Stimulated activated naive CD8-positive, alpha-beta T cell treated with anti-CD3 and anti-CD28 coated beads, Interleukin-15, amount 100 ng/mL, for 72 hours (primary cell): ENCODE results near the gene MICAL2.

Experiments
- ATAC-seq: fragments of 150-1000 bp; cut with Tn5 transposase; 2 replicates; pipeline ENCODE4 v1.10.0; 2021; ENCODE audit warnings: mild to moderate bottlenecking, moderate library complexity
- DNase-seq, 2 donors: peaks; one replicate each; pipeline ENCODE4 v3.0.0; 2021 to 2022
- H3K27ac Mint-ChIP-seq, 2 donors: one replicate each; pipeline ENCODE4 v1.8.0; 2022; ENCODE audit warnings: mild to moderate bottlenecking in 2 of 2, mixed read lengths in 2 of 2, moderate library complexity in 2 of 2
- H3K27me3 Mint-ChIP-seq: one replicate; pipeline ENCODE4 v1.8.0; 2022; ENCODE audit warnings: mixed read lengths
- H3K4me1 Mint-ChIP-seq: one replicate; pipeline ENCODE4 v1.8.0; 2022; ENCODE audit warnings: mild to moderate bottlenecking, mixed read lengths
- H3K4me3 Mint-ChIP-seq, 2 donors: one replicate each; pipeline ENCODE4 v1.8.0; 2022; ENCODE audit warnings: mild to moderate bottlenecking in 2 of 2, mixed read lengths in 2 of 2, moderate library complexity in 1 of 2
- H3K9me3 Mint-ChIP-seq, 2 donors: one replicate each; pipeline ENCODE4 v1.8.0; 2022; ENCODE audit warnings: mixed read lengths in 2 of 2

MICAL2 gene

GRCh38 chr11:12170501-12170900 is 60.1 kb downstream of the MICAL2 start:
- ATAC-seq (no peak), DNase-seq (no peak)
- Mint-ChIP-seq H3K27ac (no peak overlapping the region), H3K4me1 (peaks cover 53% of the 10 kb centered on the region), H3K4me3 (no peak overlapping the region), H3K9me3 (peaks cover 0 to 3% of the 10 kb centered on the region in 2 donors), H3K27me3 (no peaks in the 10 kb centered on the region)

GRCh38 chr11:12170984-12171383 is 60.6 kb downstream of the MICAL2 start:
- H3K9me3 Mint-ChIP-seq = peaks cover 0 to 3% of the 10 kb centered on the region in 2 donors
- peaks cover 56% of the 10 kb centered on the region for H3K4me1 Mint-ChIP-seq
- H3K27ac Mint-ChIP-seq = peak overlapping the region; percentile 35 to 50

DNA sequence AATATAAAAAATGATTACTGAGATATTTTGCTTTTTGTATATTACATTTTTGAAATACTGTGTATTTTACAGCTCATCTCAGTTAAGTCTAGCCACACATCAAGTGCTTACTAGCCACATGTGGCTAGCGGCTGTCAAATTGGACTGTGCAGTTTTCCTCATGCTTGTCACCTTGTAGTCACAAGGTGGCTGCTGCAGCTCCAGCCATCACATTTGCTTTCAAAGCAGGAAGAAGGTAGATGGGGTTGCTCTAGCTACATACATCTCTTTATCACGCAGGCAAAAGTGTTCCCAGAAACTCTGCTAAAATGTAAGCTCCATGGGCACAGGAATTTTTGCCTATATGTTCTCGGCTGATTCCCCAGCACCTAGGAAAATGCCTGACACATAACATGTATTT is 61.5 kb downstream of the MICAL2 start:
- Mint-ChIP-seq H3K27me3 (no peaks in the 10 kb centered on the region), H3K9me3 (peaks cover 0 to 3% of the 10 kb centered on the region in 2 donors), H3K27ac (no peak overlapping the region), H3K4me3 (no peak overlapping the region), H3K4me1 (peaks cover 55% of the 10 kb centered on the region)
- DNase-seq (no peak), ATAC-seq (no peak)

More at GRCh38 chr11:12170984-12171383, 60.6 kb downstream of the MICAL2 start:
- Mint-ChIP-seq H3K4me3 (no peak overlapping the region), H3K27me3 (no peaks in the 10 kb centered on the region)
- ATAC-seq = no peak
- DNase-seq = no peak

DNA sequence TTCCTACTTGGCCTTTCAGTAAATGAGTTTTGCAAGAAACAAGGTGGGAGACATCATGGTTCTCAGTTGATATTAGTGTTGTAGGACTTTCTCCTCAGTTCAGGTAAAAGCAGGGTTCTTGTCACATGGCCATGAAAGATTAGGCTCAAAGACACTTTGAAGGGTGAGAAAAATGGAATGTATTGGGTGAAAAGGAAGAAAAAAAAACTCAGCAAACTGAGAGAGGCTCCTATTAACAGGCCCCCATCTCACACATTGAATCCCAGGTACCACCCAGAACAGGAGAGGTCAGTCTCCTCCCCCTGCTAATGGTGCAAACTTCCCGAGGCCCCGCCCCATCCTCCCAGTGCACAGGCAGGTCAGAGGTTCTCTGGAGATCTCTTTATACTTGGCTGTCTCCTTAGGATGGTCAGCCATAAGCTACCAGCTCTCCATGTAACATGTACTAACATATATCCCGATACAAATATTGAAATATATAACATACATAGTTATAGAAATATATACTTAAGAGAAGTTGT is 62.2 kb downstream of the MICAL2 start:
- ATAC-seq (no peak), DNase-seq (no peak)
- H3K9me3 Mint-ChIP-seq = peaks cover 0 to 3% of the 10 kb centered on the region in 2 donors
- peaks cover 53% of the 10 kb centered on the region for H3K4me1 Mint-ChIP-seq
- H3K27ac Mint-ChIP-seq = peak overlapping the region in 1 of 2 donors; percentile 69
- no peaks in the 10 kb centered on the region for H3K27me3 Mint-ChIP-seq
- no peak overlapping the region for H3K4me3 Mint-ChIP-seq

GRCh38 chr11:12173111-12173510 is 62.7 kb downstream of the MICAL2 start:
- H3K4me1 Mint-ChIP-seq = peaks cover 56% of the 10 kb centered on the region
- H3K9me3 Mint-ChIP-seq = peaks cover 0 to 3% of the 10 kb centered on the region in 2 donors
- H3K27me3 Mint-ChIP-seq = no peaks in the 10 kb centered on the region
- no peak for DNase-seq
- peak overlapping the region in 1 of 2 donors; percentile 53 for H3K4me3 Mint-ChIP-seq
- H3K27ac Mint-ChIP-seq = peak overlapping the region in 1 of 2 donors; percentile 95
- ATAC-seq = no peak

GRCh38 chr11:12174128-12174476 is 63.7 kb downstream of the MICAL2 start:
- ATAC-seq = peak; percentile 62
- peak overlapping the region; percentile 99 for H3K27ac Mint-ChIP-seq
- H3K27me3 Mint-ChIP-seq = no peaks in the 10 kb centered on the region
- peak overlapping the region; percentile 53 to 66 for H3K4me3 Mint-ChIP-seq
- H3K9me3 Mint-ChIP-seq = peaks cover 0 to 3% of the 10 kb centered on the region in 2 donors
- DNase-seq = no peak
- peaks cover 62% of the 10 kb centered on the region for H3K4me1 Mint-ChIP-seq

DNA sequence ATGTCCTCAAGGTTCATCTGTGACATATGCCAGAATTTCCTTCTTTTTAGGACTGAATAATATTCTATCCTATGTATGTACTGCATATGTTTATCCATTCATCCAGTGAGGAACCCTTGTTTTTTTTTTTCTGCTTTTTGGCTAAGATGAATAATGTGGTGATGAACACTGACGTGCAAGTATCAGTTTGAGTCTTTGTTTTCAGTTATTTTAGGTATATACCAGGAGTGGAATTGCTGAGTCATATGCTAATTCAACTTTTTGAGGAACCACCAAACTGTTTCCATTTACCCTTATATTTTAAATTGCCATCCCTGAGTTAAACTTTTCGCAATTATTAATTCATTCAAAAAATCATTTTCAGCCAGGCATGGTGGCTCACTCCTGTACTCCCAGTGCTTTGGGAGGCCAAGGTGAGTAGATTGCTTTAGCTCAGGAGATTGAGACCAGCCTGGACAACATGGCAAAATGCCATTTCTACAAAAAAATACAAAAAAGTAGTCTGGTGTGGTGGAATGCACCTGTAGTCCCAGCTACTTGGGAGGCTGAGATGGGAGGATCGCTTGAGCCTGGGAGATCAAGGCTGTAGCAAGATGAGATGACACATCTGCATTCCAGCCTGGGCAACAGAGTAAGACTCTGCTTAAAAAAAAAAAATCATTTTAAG is 64.2 kb downstream of the MICAL2 start:
- no peaks in the 10 kb centered on the region for H3K27me3 Mint-ChIP-seq
- DNase-seq (peak; percentile 32 to 52), ATAC-seq (peak; percentile 81)
- H3K27ac Mint-ChIP-seq = peak overlapping the region; percentile 99
- H3K9me3 Mint-ChIP-seq = peaks cover 0 to 3% of the 10 kb centered on the region in 2 donors
- peak overlapping the region; percentile 53 to 66 for H3K4me3 Mint-ChIP-seq
- H3K4me1 Mint-ChIP-seq = peaks cover 67% of the 10 kb centered on the region

GRCh38 chr11:12175694-12176241 is 65.4 kb downstream of the MICAL2 start:
- peak; percentile 36 to 52 for DNase-seq
- Mint-ChIP-seq H3K27ac (peak overlapping the region; percentile 96 to 99), H3K9me3 (peaks cover 0 to 3% of the 10 kb centered on the region in 2 donors), H3K27me3 (no peaks in the 10 kb centered on the region), H3K4me3 (peak overlapping the region; percentile 38 to 49), H3K4me1 (peaks cover 72% of the 10 kb centered on the region)
- peak; percentile 79 for ATAC-seq

DNA sequence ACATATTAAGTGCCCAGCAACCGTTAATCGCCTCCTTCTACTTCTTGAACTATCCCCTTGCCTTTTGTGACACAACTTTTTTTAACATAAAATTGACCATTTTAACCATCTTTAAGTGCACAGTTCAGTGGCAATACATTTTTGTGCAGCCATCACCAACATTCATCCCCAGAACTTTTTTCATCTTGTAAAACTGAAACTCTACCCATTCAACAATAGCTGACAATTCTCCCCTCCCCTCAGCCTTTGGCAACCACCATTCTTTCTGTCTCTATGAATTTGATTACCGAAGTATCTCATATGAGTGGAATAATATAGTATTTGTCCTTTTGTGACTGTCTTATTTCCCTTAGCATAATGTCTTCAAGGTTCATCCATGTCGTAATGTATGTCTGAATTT is 66.0 kb downstream of the MICAL2 start:
- Mint-ChIP-seq H3K4me1 (peaks cover 72% of the 10 kb centered on the region), H3K4me3 (peak overlapping the region; percentile 4 to 49), H3K27ac (peak overlapping the region; percentile 79 to 96)

DNA sequence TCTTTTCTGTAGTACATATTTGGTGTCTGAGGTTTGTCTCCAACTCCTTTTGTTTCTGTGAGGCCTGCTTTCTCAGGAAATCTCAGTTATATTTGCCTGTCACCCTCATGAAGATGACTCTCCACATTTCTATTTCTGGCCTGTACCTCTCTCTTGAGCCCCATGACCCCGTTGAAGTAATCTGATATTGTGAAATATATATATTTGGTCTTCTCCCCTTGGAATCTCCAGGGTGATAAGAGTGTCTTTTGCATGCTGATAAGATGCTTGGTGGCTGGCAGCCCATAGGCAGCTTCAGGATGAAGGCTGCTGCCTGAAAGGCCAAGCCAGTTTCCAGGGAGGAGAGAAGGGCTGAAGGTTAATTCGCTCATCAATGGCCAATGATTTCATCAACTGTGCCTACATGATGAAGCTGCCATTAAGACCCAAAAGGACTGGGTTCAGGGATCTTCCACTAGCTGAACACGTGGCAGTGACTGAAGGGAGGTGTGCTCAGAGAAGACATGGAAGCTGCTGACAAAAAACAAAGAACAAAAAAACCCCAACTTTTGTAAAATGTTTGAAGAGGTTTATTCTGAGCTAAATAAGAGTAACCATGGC is 67.4 kb downstream of the MICAL2 start:
- Mint-ChIP-seq H3K27ac (peak overlapping the region in 1 of 2 donors; percentile 88), H3K4me1 (peaks cover 65% of the 10 kb centered on the region), H3K27me3 (no peaks in the 10 kb centered on the region), H3K4me3 (peak overlapping the region in 1 of 2 donors; percentile 31), H3K9me3 (no peaks in the 10 kb centered on the region)
- DNase-seq = no peak
- no peak for ATAC-seq

More for the DNA sequence above, 66.0 kb downstream of the MICAL2 start:
- ATAC-seq = no peak
- no peak for DNase-seq
- no peaks in the 10 kb centered on the region for H3K27me3 Mint-ChIP-seq
- H3K9me3 Mint-ChIP-seq = peaks cover 0 to 1% of the 10 kb centered on the region in 2 donors

- H3K4me3 Mint-ChIP-seq = peak overlapping the region; percentile 17 to 22
- H3K9me3 Mint-ChIP-seq = no peaks in the 10 kb centered on the region
- ATAC-seq (no peak), DNase-seq (no peak)
- H3K27me3 Mint-ChIP-seq = no peaks in the 10 kb centered on the region
- peak overlapping the region; percentile 23 to 81 for H3K27ac Mint-ChIP-seq
- H3K4me1 Mint-ChIP-seq = peaks cover 55% of the 10 kb centered on the region
Observed at GRCh38 chr11:12179019-12179418, 68.6 kb downstream of the MICAL2 start.

DNA sequence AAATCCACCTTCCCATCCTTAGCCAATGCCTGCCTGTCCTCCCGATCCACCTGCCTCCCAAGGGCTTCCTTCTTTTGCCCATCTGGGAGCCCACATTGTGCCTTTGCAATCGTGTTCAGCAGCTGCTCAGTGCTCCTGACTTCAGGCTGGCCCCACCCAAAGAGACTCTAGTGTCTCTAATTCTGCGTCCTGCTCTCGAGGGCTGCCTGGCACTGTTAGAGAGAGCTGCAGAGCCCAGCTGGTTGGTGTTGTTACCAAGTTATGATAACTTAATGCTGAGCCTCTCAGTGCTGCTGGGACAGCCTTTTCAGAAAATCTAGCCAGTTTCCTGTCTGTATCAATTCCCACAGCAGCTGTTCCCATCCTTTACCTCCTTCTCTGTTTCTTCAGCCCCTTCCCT is 69.1 kb downstream of the MICAL2 start:
- Mint-ChIP-seq H3K4me1 (peaks cover 52% of the 10 kb centered on the region), H3K27ac (peak overlapping the region in 1 of 2 donors; percentile 23), H3K27me3 (no peaks in the 10 kb centered on the region), H3K4me3 (peak overlapping the region in 1 of 2 donors; percentile 17), H3K9me3 (no peaks in the 10 kb centered on the region)
- ATAC-seq (no peak), DNase-seq (no peak)

DNA sequence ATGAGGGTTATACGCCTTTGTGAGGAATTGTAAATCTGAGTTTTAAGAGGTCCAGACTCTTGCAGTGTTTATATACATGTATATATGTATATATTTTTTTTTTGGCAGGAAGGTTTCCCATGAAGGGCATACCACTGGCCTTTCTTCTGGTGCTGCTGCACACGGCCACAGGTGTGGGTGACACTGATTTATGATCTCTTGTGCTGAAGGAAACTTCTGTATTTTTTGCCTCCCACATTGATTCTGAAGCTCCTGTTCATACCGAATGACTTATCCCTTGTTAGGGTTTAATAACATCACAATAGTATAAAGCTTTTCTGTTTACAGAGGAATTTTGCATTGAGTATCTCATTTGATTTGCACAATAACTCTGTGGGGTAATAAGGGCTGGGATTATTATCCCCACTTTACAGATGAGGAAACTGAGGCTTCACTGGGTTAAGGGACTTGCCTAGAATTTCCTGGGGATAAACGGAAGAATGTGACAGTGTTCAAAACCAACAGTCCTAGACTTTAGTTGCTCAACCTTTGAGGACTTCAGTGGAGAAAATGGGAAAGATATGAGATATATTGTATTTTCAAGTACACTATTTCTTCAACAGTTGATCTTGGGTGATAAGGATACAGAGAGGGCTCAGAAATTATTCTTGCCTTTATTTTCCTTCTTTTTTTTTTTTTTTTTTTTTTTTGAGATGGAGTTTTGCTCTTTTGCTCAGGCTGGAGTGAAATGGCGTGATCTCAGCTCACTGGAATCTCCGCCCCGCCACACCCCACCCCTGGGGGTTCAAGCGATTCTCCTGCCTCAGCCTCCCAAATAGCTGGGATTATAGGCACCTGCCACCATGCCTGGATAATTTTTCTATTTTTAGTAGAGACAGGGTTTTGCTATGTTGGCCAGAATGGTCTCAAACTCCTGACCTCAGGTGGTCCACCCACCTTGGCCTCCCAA is 70.1 kb downstream of the MICAL2 start:
- Mint-ChIP-seq H3K4me1 (peaks cover 42% of the 10 kb centered on the region), H3K27ac (no peak overlapping the region), H3K4me3 (no peak overlapping the region), H3K27me3 (no peaks in the 10 kb centered on the region), H3K9me3 (no peaks in the 10 kb centered on the region)
- DNase-seq (no peak), ATAC-seq (no peak)

DNA sequence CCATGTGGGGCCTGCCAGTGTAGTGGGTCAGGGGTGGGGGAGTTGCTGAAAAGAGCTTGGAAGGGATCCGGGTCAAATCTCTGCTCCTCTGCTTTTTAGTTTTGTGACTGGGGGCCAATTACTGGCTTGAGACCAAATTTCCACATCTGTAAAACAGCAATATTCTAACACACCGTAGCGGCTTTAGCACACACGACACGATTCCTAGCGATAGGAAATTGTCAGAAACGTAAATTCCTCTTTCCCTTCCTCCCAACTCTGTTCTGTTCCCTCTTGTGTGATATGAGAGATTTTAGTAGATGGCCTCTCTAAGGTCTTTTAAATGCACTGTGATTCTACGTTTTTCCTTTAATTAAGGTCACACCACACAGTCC is 71.9 kb downstream of the MICAL2 start:
- no peaks in the 10 kb centered on the region for H3K9me3 Mint-ChIP-seq
- DNase-seq (no peak), ATAC-seq (no peak)
- no peak overlapping the region for H3K4me3 Mint-ChIP-seq
- H3K27ac Mint-ChIP-seq = no peak overlapping the region
- no peaks in the 10 kb centered on the region for H3K27me3 Mint-ChIP-seq
- peaks cover 44% of the 10 kb centered on the region for H3K4me1 Mint-ChIP-seq
